Measurements from ENCODE around the gene PRKCZ. TPM values are rescaled to one million over a fixed set of nuclear protein-coding genes. Genes with fewer than 3 reads are reported as not detected.

PRKCZ gene
- total and polyA plus RNA-seq, 2 experiments from 2014 or later: 1.4 to 2.8 TPM

DNA sequence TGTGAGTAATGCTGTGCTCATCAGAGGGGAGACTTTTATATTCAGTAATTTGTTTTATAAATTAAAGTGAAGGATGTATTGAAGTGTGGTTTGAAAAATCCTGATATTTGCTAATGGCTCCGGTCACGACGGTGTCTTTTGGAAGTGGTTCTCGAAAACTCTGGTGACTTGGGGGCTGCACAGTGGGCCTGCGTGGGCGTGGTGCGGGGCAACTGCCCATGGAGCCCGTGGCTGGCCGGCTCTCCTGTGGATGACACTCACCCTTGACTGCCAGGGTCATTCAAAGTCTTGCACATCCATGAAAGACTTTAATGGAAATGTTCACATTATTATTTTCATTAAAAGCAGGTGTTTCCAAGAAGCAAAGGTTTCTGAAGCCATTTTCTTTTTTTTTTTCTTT, 136.7 kb downstream of the PRKCZ start:
- 80 to 82% methylated on average over 9 of the region's 9 CpGs for WGBS, 2 experiments (ENCODE audit: low coverage in 1 of 2, low lambda C conversion rate in 2 of 2, missing lambda C conversion rate in 2 of 2)
- H3K4me3 ChIP-seq: no peak overlapping the region
- peaks cover 19% of the 10 kb centered on the region for H3K79me2 ChIP-seq (ENCODE audit: insufficient read depth)
- peaks cover 4% of the 10 kb centered on the region; the same call in 1 of the 2 replicates for H3F3A ChIP-seq (ENCODE audit: insufficient read depth)
- H3K27me3 ChIP-seq (replicated peaks; ENCODE audit: insufficient read depth): no peaks in the 10 kb centered on the region
- H3K9ac ChIP-seq: no peak overlapping the region
- H3K27ac ChIP-seq: no peak overlapping the region
- no peak overlapping the region for H3K4me2 ChIP-seq (ENCODE audit: unreplicated experiment)
- H4K20me1 ChIP-seq (ENCODE audit: insufficient read depth): no peaks in the 10 kb centered on the region
- DNase-seq: no peak
- H3K9me2 ChIP-seq (ENCODE audit: insufficient read depth): no peaks in the 10 kb centered on the region
- no peak overlapping the region for H2AFZ ChIP-seq
- TF ChIP-seq EZH2phosphoT487 (IDR thresholded peaks at IDR 0.05; ENCODE audit: insufficient read depth, low read depth) (no peak), EZH2 (IDR thresholded peaks at IDR 0.05; ENCODE audit: insufficient read depth, poor library complexity, severe bottlenecking) (no peak)
- H3K4me1 ChIP-seq (ENCODE audit: insufficient read depth): peaks cover 11% of the 10 kb centered on the region
- in situ Hi-C loops (cut with MboI): loop anchor here (25.0 kb wide), 1 partner anchor 325 kb away; no protein-coding TSS in a partner anchor
- H3K36me3 ChIP-seq (ENCODE audit: low read depth): no peaks in the 10 kb centered on the region
- H3K9me3 ChIP-seq (ENCODE audit: low read depth): no peaks in the 10 kb centered on the region

DNA sequence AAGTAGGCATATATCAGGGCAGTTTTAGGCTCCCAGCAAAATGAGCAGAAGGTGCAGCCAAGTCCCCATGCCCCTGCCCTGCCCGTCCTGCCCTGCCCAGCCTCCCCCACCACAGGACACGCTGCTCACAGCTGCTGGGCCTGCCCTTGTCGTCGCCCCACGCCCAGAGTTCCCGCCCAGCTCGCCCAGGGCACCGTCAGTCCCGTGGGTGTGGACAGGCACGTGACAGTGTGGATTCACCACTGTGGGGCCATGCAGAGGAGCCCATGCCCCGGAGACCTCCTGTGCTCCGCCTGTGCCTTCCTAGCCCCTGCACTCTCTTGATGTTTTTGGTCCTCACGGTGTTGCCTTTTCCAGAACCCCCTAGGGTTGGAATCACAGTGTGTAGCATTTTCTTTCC, 137.4 kb downstream of the PRKCZ start:
- Histone ChIP-seq H3K36me3 (ENCODE audit: low read depth) (no peaks in the 10 kb centered on the region), H3K27ac (no peak overlapping the region), H3K9me3 (ENCODE audit: low read depth) (no peaks in the 10 kb centered on the region), H3K9ac (no peak overlapping the region), H4K20me1 (ENCODE audit: insufficient read depth) (no peaks in the 10 kb centered on the region), H3K4me3 (no peak overlapping the region), H3K79me2 (ENCODE audit: insufficient read depth) (peaks cover 24% of the 10 kb centered on the region), H3F3A (ENCODE audit: insufficient read depth) (peaks cover 10% of the 10 kb centered on the region), H3K9me2 (ENCODE audit: insufficient read depth) (no peaks in the 10 kb centered on the region), H3K4me2 (ENCODE audit: unreplicated experiment) (no peak overlapping the region), H3K4me1 (ENCODE audit: insufficient read depth) (peaks cover 19% of the 10 kb centered on the region), H3K27me3 (replicated peaks; ENCODE audit: insufficient read depth) (no peaks in the 10 kb centered on the region), H2AFZ (no peak overlapping the region)
- TF ChIP-seq EZH2 (IDR thresholded peaks at IDR 0.05; ENCODE audit: insufficient read depth, poor library complexity, severe bottlenecking): no peak
- DNase-seq: no peak
- WGBS, 2 experiments (ENCODE audit: low coverage in 1 of 2, low lambda C conversion rate in 2 of 2, missing lambda C conversion rate in 2 of 2): 40 to 52% methylated on average over 13 of the region's 13 CpGs
- in situ Hi-C loops (cut with MboI): loop anchor here (25.0 kb wide), 1 partner anchor 325 kb away; no protein-coding TSS in a partner anchor

DNA sequence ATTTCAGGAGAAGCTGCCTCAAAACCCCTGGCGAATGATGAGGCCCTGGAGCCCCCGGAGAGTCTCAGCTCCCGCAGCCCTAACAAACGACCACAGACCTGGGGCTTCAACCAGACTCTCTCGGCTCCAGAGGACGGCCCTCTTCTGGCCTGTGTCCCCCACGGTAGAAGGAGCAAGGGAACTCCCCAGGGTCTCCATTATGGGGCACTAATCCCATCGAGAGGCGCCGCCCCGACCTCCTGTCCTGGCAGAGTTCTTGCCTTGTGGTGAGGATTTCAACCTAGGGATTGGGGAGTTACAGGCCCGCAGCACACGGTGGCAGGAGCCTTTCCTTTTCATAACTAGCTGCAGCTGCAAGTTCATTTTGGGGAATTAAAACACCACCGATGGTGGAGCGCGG, 138.1 kb downstream of the PRKCZ start:
- Histone ChIP-seq H3K4me3 (no peak overlapping the region), H3K9ac (no peak overlapping the region), H4K20me1 (ENCODE audit: insufficient read depth) (no peaks in the 10 kb centered on the region), H3K27ac (no peak overlapping the region), H3F3A (ENCODE audit: insufficient read depth) (peaks cover 17% of the 10 kb centered on the region), H2AFZ (no peak overlapping the region), H3K9me3 (ENCODE audit: low read depth) (no peaks in the 10 kb centered on the region), H3K79me2 (ENCODE audit: insufficient read depth) (peaks cover 31% of the 10 kb centered on the region), H3K36me3 (ENCODE audit: low read depth) (no peaks in the 10 kb centered on the region), H3K4me2 (ENCODE audit: unreplicated experiment) (no peak overlapping the region), H3K9me2 (ENCODE audit: insufficient read depth) (no peaks in the 10 kb centered on the region), H3K4me1 (ENCODE audit: insufficient read depth) (peaks cover 21% of the 10 kb centered on the region), H3K27me3 (replicated peaks; ENCODE audit: insufficient read depth) (no peaks in the 10 kb centered on the region)
- in situ Hi-C loops (cut with MboI): loop anchor here (25.0 kb wide), 1 partner anchor 324 kb away; no protein-coding TSS in a partner anchor
- TF ChIP-seq EZH2 (IDR thresholded peaks at IDR 0.05; ENCODE audit: insufficient read depth, poor library complexity, severe bottlenecking) (no peak), EZH2phosphoT487 (IDR thresholded peaks at IDR 0.05; ENCODE audit: insufficient read depth, low read depth) (no peak)
- DNase-seq: no peak
- 85 to 90% methylated on average over 16 of the region's 16 CpGs for WGBS, 2 experiments (ENCODE audit: low coverage in 1 of 2, low lambda C conversion rate in 2 of 2, missing lambda C conversion rate in 2 of 2)

DNA sequence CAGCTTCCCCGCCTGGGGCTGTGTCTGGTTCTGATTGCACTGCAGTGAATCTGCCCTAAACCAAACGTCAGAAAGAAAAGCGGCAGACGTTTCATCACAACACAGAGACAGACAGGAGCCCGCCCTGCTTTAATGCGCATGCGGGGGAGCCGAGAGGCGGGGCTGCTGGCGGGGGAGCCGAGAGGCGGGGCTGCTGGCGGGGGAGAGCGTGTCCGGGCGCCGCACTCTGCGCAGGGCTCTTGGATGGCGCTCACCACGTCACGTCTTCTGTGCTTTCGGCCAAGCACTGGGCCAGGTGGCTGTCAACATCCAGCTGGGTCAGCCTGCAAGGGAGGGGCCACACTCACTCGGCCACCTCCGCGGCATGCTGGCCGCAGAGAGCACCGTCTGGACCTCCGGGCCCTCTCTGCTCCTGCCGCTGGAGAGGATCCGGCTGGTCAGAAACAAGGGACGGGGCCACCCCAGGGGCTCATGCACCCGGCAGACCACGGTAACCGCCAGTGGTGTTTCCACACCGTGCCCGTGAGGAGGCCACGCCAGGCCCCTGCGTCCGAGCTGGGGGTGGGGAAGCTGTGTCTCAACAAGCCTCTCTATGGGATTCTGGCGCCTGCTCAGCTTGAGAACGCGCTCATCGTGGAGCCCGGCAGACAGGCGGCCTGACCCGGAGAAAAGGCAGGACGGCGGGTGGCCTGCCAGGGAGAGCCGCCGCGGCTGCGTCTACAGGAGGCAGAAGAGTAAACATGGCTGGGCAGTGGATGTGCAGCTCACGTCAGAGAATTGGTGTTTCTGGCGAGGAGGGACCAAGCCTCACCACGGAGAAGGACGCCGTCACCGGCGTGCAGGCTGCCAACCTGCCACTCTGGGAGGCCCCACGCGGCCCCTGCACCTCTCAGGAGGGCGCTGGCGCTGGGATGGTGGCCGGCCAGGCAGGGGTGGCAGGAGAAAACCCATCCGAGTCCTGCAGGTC, 139.5 kb downstream of the PRKCZ start:
- H2AFZ ChIP-seq: peak overlapping the region; percentile 80
- 1 to 2% methylated on average over 48 to 54 of the region's 65 CpGs for WGBS, 2 experiments (ENCODE audit: low coverage in 1 of 2, low lambda C conversion rate in 2 of 2, missing lambda C conversion rate in 2 of 2)
- TF ChIP-seq EZH2 (IDR thresholded peaks at IDR 0.05; ENCODE audit: insufficient read depth, poor library complexity, severe bottlenecking) (no peak), EZH2phosphoT487 (IDR thresholded peaks at IDR 0.05; ENCODE audit: insufficient read depth, low read depth) (no peak)
- no peaks in the 10 kb centered on the region for H3K9me2 ChIP-seq (ENCODE audit: insufficient read depth)
- peak overlapping the region; percentile 88 for H3K4me2 ChIP-seq (ENCODE audit: unreplicated experiment)
- H3K9ac ChIP-seq: peak overlapping the region; percentile 87
- peaks cover 35% of the 10 kb centered on the region for H3K79me2 ChIP-seq (ENCODE audit: insufficient read depth)
- in situ Hi-C loops (cut with MboI): loop anchor here (25.0 kb wide), 1 partner anchor 323 kb away; no protein-coding TSS in a partner anchor
- DNase-seq: peak; percentile 98
- H3K27me3 ChIP-seq (replicated peaks; ENCODE audit: insufficient read depth): no peaks in the 10 kb centered on the region
- H3K4me1 ChIP-seq (ENCODE audit: insufficient read depth): peaks cover 21% of the 10 kb centered on the region
- H3K4me3 ChIP-seq: peak overlapping the region; percentile 74
- H3K9me3 ChIP-seq (ENCODE audit: low read depth): no peaks in the 10 kb centered on the region
- peak overlapping the region; percentile 94 for H3K27ac ChIP-seq
- H4K20me1 ChIP-seq (ENCODE audit: insufficient read depth): no peaks in the 10 kb centered on the region
- no peaks in the 10 kb centered on the region for H3K36me3 ChIP-seq (ENCODE audit: low read depth)
- peaks cover 20% of the 10 kb centered on the region for H3F3A ChIP-seq (ENCODE audit: insufficient read depth)

Measured in GM23248 (cell line).